DMS153 (cell line): Measurements from ENCODE around the gene KDM4F.

ENCODE experiments used
- DNase-seq: peaks from one replicate; lab custom pipeline; 2025; lab: John Stamatoyannopoulos, UW

Gene KDM4F

GRCh38 chr11:95091663-95092180 lies 42.5 kb downstream of the KDM4F start:
- DNase-seq = no peak

- DNase-seq = no peak
Measured at GRCh38 chr11:95092549-95093324, 43.5 kb downstream of the KDM4F start.

GRCh38 chr11:95093548-95093947 lies 44.3 kb downstream of the KDM4F start:
- DNase-seq = no peak

GRCh38 chr11:95095858-95096587 lies 46.8 kb downstream of the KDM4F start:
- no peak for DNase-seq

- no peak for DNase-seq
Measured at GRCh38 chr11:95097209-95097608, 48.0 kb downstream of the KDM4F start.

- no peak for DNase-seq
Measured at GRCh38 chr11:95098826-95099225, 49.6 kb downstream of the KDM4F start.

- DNase-seq = no peak
Measured at GRCh38 chr11:95100191-95100648, 51.0 kb downstream of the KDM4F start.
